PFSK-1 (cell line): ENCODE measurements around the gene CEP70.

Source experiments
- FOXP2 ChIP-seq: optimal IDR thresholded peaks from 2 replicates; pipeline ENCODE3; 2011; ENCODE audit warnings: borderline replicate concordance, control low read depth, inconsistent platforms; ENCODE audit not compliant: insufficient read depth; ENCODE audit errors: extremely low read length, extremely low read depth
- POLR2AphosphoS5 ChIP-seq: IDR thresholded peaks from 2 replicates; pipeline ENCODE4 v1.6.1; 2012; ENCODE audit warnings: low read depth, mild to moderate bottlenecking, control low read depth, low read length, moderate library complexity
- REST ChIP-seq, 2 experiments: IDR thresholded peaks; 2 replicates each; pipeline versions ENCODE4 v1.6.1 to v1.8.0; 2011 to 2012; ENCODE audit warnings: low read depth in 2 of 2, low read length in 2 of 2, control low read depth in 1 of 2, inconsistent platforms in 1 of 2, mild to moderate bottlenecking in 1 of 2, moderate library complexity in 1 of 2; ENCODE audit not compliant: insufficient read depth in 1 of 2
- SIN3A ChIP-seq: IDR thresholded peaks from 2 replicates; pipeline ENCODE4 v1.6.1; 2012; ENCODE audit warnings: mild to moderate bottlenecking, low read length, moderate library complexity, borderline replicate concordance; ENCODE audit not compliant: insufficient read depth
- TAF1 ChIP-seq: IDR thresholded peaks from 2 replicates; pipeline ENCODE4 v1.6.1; 2012; ENCODE audit warnings: low read length, control low read depth, borderline replicate concordance; ENCODE audit not compliant: insufficient read depth

GRCh38 chr3:138450704-138451424 lies 143.2 kb downstream of the CEP70 start:
- TF ChIP-seq REST (IDR thresholded peaks at IDR 0.05; ENCODE audit: insufficient read depth in 1 of 2, low read depth in 2 of 2, low read length in 2 of 2) (no peak), SIN3A (no peak), FOXP2 (no peak), TAF1 (no peak), POLR2AphosphoS5 (no peak)
